AML-193 (cell line): ENCODE measurements around the gene SAMD11.
A peak's percentile ranks its signal among the peaks of the same experiment; 100 is the strongest.

Experiments used
- DNase-seq, 2 experiments: peaks; one replicate each; lab custom pipeline; 2025; lab: John Stamatoyannopoulos, UW

Gene SAMD11

DNA sequence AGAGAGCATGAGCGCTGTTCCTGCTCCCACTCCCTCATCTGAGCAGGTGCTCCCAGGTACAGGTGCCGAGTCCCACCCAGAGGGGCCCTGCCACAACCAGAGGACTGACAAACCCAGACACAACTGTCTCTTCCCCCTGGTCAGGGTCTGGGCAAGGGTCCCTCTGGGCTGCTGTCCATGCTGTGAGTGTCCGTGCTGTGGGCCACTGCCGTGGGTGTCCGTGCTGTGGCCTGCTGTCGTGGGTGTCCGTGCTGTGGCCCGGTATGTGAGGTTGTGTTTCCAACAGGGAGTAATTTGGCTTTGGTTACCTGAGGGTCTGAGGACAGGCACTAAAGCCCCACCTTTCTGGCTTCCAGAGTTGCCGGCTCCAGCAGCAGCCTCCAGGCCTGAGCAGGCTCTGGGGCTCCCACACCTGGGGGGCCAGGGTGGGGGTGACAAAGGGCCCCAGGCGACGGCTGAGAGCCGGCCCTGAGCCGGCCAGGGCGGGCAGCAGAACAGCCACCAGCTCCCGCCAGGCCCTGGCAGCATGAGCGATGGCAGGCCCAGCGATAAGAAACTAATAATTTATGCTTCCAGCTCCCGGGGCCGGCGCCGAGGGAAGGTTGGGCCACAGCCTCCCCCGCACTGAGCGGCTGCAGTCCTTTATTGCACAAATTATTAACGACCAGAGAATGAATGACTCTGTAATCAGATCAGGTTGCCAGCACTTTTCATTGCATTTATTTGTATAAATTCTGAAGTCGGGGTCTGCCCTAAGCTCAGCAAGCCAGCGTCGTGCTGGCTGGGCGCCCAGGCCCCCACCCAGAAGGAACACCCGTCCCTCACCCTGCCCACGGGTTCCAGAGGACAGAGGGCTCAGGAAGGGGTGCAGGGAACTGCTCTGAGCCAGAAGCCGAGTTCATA is 7.3 kb upstream of the SAMD11 start:
- no peak for DNase-seq

DNA sequence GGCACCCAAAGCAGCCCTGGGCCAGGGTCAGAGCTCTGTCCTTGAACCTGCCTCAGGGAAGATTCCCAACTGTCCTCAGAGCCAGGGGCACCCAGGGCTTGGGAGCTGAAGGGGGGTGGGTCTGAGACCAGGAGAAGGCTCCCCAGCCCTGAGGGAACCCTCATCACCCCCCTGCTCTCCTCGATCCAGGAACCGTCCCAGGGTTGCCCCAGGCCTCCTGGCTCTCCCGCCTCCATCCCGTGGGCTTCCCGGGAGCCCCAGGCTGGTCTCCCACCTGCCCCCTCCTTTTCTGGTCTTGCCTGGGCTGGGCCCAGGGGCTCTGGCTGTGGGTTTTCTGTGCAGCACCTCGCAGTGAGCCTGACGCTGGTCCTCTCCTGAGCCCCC is 6.7 kb upstream of the SAMD11 start:
- no peak for DNase-seq

DNA sequence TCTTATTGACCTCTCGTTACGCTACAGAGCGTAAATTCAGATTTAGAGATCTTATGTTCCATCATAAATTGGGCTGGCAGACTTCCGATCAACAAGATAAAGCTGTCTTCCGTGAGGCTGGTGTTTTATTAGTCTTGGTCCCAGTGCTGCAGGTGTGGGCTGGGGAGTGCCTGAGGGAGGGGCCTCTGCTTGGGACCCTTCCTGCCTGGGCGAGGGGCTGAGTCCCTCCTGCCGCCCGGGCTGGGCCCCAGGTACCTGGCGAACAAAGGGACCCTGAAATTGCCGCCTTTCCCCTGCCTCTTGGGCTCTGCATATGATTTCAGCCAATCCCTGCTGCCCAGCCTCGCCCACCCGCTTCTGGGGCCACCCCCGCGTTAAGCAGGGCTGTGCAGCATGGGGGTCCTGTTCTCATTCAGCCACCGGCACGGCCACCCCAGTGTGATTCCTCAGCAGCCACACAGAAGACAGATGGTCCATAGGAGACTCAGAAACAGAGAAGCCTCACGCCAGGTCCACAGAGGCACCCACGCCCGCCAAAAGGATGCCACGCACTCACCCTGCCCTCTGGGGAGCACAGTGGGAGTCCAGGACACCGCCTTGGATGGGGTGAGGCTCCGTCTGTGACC is 6.1 kb upstream of the SAMD11 start:
- no peak for DNase-seq

DNA sequence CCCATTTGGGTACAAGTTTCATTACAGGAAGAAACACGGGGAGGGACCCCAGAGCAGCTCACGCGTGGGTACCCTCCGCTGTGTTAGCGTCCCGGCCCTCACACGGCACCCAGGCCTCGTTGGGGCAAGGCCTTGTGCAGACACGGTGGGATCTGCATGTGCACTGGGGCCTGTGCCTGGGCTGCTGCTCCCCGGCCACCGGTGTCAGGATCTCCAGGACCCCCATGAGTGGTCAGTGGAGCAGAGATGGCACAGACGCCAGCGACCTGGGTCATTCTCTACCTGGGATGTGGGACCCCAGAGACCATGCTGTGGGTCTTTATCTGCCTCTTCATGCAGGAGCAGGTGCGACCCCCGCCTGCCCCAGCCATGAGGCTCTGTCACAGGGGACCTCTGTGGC is 5.4 kb upstream of the SAMD11 start:
- DNase-seq = no peak

DNA sequence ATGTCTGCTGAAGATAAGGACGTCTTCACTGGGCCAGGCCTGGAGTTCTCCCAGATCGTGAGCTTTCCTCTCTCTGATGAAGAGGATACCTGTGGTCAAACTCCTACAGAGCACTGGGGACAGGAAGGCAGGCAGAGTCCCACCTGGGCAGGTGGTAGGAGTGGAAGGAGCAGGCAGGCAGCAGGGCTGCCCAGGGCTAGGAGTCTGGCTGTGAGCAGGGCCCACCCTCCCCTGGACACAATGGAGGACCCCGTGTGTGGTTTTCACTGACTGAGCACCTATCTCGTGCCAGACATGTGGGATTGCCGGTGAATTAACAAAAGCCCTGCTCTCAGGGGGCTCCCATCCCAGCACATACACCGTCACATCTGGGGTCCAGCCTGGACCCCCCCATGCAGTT is 4.9 kb upstream of the SAMD11 start:
- no peak for DNase-seq

DNA sequence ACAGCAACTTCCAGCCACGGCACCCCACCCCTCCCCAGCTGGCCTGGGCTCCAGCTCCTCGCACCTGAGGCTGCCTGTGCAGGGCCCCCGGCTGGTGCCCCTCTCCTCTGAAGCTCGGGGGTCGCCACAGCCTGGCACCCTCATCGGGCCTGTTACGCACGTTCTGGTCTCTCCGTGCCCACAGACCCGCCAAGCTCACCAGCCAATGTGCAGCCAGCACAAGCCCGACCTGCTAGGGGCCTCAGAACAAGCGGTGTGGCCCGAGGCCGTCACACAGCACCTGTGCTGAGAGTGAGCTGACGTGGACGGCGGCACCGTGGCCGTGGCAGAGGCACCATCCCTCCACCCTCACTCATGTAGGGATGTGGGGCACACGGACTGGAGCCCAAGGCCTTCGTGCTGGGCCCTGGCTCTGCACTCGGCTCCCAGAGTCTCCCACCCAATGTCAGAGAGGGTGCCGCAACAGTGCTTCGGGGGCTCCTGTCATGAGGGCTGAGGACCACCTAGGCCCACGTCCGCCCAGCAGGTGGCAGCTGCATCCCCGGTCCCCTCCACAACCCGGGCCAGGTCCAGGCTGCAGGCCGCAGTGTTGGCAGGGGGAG is 4.4 kb upstream of the SAMD11 start:
- no peak for DNase-seq

DNA sequence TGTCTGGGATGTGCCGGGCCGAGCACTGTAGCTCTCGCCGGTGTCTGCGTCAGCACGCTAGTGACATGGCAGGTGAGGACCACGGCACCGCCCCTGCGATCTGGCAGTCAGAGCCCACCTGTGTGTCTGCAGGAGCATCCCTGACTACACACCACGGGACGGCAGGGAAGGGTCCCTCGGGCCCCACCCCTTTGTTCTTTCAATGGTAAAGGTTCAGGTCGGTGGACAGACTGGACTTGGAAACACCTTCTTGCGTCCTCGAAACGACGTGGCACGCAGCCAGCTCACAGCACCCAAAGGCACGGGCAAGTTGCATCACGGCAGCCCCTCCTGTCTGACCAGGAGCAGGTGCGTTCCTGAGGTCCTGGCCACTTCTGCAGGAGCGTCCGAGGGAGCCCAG is 3.7 kb upstream of the SAMD11 start:
- DNase-seq = no peak

DNA sequence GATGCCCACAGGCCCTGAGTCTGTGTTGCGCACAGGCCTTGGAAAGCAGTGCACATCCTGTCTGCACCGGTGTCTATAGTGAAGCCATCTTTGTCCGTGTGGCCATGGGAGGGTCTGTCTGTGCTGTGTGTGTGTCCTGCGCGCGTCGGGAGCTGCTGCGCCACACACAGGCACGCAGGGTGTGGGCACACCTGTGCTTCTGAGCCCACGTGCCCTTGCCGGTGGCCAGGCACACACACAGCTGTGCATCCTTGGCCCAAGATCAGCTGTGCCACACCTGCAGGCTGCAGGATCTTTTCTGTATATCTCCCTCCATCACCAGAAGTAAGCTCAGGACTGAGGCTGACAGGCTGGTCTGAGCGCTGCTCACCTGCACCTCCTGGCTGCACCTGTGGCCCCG is 3.2 kb upstream of the SAMD11 start:
- DNase-seq = no peak

DNA sequence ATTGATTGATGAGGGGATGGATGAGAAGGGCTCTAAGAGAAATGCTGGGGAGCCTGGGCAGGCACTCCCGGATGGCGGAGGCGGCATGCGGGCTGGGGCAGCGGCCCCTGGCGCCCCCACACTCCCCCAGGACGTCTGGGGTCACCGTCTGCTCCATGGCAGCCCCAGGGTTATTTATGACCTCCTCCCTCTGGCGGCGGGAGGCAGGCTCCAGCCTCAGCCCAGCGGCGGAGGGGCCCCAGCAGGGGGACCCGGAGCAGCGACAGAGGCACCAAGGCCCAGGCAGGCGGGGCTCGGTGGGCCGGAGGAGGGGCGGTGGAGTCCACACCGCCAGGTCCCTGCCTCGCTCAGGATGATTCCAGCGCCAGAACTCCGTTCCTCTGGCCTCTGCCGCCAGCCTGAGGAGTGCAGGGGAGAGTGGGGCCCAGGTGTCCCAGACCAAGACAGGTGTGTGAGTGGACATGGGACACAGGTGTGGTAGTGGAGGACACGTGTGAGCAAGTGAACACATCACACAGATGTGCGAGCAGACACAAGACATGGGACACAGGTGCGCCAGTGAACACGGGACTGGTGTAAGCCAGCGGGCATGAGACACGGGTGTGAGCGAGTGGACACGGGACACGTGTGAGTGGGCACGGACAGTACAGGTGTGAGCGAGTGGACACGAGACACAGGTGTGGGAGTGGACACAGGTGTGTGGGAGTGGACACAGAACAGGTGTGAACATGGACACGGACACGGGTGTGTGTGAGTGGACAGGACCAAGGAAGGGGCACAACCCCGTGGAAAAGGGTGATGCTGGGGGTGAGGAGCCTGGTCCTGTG is 2.5 kb upstream of the SAMD11 start:
- peak; percentile 42 to 50 for DNase-seq

DNA sequence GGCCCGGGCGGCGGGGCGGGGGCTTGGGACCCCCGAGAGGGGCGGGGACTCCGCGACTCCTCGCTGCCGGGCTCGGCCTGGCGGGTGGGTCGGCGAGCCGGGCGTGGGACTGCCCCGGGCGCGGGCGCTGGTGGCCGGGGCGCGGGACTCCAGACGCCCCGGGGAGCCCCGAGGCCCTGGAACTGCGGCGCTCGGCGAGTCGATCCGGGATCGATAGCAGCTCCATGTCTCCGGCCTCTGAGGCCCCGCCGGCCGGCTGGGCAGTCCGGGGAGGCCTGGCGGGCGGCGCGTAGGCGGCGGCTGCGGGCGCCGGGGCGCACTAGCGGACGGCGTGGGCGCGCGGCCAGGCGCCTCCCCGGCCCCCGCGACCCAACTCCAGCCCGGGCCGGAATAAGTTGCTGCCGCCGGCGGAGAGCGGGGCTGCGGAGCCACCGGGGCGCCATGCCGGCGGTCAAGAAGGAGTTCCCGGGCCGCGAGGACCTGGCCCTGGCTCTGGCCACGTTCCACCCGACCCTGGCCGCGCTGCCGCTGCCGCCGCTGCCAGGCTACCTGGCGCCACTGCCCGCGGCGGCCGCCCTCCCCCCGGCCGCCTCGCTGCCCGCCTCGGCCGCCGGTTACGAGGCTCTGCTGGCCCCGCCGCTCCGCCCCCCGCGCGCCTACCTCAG is 400 bp downstream of the SAMD11 start:
- DNase-seq = no peak

DNA sequence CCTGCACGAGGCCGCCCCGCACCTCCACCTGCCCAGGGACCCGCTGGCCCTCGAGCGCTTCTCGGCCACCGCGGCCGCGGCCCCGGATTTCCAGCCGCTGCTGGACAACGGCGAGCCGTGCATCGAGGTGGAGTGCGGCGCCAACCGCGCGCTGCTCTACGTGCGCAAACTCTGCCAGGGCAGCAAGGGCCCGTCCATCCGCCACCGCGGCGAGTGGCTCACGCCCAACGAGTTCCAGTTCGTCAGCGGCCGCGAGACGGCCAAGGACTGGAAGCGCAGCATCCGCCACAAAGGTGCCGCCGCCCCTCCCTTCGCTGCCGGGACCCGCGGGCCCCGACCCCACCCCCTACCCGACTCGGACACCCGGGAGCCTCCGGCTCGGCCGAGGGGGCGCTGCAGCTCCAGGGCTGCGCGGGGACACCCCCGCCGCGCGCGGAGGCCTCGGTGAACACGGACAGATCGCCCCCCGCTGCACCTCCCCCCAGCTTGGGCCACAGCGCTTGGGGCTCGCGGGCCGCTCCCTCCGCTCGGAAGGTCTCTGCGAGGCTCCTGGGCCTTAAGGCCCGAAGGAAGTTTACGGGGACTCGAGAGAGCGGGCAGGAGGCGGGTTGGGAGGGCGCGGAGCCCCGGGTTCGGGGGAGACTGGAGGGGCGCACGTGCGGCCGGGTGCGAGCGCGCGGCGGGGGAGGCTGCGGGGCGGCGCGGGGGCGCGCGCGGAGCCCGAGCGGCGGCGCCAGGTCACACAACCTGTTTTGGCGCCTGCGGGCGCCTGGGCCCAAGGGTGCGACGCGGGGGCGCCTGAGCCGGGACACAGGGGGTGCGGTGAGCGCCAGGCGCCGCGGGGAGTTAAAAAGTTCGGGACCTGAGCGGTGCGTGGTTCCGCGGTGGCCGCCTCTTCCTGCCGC is 1.2 kb downstream of the SAMD11 start:
- DNase-seq = no peak

DNA sequence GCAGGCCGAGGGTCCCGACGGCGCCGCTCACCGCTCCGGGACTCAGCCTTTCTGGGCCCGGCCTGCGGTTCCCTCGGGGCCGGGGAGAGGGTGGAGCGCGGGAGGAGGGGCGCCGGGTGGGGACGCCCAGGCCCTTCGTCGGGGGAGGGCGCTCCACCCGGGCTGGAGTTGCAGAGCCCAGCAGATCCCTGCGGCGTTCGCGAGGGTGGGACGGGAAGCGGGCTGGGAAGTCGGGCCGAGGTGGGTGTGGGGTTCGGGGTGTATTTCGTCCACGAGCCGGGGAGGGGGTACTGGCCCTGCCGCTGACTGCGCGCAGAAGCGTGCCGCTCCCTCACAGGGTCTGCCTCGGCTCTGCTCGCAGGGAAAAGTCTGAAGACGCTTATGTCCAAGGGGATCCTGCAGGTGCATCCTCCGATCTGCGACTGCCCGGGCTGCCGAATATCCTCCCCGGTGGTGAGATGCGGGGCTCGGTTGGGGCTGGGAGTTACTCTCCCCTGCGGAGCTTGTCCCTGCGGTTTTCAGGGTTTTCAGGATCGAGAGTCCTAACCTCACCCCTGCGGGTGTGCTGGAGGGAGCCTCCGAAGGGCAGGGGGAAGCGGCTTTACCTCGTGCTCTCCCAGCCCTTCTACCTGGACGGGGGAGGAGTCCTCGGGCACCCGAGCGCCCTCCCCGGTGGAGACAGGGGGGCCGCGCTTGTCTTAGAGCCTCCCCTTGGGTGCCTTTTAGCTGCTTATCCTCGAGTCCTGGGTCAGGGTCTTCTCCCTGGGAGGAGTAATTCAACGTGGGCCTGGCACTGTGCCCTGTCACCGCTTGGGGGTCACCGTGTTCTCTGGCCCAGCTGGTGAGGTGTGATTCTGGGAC is 2.1 kb downstream of the SAMD11 start:
- no peak for DNase-seq

DNA sequence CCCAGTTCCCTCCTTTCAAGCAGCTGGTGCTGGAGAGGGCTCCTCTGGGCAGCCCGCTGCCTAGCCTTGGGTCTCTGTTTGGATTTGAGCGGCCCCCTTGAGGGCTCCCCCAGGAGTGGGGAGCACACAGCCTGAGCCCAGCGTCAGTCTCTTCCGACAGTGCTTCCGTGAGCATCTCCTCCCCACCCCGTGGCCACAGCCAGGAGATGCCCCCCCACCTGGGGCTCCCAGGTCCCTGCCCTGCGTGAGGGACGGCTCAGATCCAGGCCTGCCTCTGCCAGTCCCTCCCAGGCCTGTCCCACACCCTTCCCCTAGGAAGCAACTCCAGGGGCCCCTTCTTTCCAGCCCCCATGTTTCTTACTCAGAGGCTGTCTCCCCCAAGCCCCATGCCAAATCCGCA is 3.5 kb downstream of the SAMD11 start:
- no peak for DNase-seq

DNA sequence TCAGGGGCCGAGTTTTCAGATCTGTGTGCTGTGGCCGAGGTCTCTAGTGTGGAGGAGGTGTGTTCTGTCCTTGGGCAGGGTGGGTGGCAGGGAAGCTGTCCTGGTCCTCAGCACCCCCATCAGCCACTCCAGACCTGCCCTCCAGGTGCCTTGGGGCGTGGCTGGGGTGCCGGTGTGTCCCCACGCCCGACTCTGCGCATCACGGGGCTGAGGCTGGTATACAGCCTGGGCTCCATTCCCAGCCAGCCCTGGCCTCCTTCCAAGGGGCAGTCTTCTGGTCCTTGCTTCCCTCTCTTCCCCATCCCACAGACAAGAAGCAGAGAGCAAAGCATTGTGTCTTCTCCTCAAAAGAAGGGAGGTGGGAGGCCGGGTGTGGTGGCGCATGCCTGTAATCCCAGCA is 4.0 kb downstream of the SAMD11 start:
- DNase-seq = no peak

DNA sequence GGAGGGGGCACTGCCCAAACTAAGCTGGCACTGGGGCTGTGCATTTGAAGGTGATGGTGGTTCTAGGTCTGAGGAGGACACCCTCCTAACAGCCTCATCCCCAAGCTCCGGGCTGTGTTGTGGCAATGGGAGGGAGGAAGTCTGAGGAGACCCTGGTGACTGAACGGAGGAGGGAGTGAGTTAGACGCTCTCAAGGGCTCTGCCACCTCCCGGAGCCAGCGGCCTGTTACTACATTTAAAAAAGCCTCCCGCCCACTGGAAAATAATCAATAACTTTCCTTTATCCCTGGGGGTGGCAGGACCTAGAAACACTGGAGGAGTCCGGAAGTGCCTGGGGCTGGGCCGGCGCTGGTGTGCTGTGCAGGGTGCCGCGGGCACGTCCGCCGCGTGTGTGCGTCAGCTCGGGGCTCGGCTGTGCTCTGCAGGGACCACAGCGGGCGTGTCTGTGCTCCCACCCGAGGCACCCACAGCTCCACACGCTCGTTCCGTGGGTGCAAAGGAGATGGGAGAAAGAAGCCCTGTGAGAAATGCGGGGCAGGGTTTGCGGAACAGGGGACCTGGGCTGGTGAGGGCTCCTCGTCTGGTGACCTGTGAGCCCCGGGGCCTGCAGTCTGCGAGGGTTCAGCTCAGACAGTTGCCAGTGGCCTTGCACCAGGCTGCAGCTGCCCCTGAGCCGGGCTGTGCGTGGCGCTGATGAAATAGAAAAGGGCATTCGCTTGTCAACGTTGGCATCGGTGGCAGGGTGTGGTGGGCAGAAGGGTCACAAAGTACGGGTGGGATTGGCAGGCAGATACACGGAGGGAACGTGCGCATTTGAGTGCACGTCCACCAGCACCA is 5.3 kb downstream of the SAMD11 start:
- no peak for DNase-seq

DNA sequence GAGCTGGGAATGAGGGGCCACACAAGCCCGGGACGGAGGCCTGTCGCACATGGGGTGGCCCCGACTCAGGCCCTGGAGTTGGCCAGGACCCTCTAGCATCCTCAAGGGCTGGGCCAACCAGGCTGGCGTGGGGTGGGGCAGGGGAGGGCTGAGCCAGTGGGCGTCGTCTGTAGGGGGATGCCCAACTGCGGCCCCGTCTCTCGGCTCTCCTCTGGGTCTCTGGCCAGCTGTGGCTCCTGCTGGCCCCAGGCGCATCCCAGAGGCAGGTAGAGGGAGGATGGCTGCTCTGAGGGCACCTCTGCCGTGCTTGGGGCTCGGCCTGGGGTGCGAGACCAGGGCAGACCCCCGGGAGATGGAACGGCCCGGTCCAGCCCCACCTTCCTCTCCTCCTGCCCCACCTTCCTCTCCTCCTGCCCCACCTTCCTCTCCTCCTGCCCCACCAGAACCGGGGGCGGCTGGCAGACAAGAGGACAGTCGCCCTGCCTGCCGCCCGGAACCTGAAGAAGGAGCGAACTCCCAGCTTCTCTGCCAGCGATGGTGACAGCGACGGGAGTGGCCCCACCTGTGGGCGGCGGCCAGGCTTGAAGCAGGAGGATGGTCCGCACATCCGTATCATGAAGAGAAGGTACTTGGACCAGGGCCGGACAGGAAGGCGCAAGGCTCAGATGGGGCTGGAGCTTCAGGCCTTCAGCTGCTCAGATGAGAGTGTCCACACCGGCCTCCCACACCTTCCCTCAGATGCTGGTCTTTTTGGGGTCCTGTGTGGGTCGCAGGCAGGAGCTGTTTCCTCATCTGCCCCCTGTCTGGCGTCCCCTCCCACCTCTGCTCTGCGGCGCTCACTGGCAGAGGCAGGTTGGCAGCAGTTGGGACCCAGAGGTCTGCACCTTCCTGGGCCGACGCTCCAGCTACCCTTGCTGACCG is 6.2 kb downstream of the SAMD11 start:
- DNase-seq = no peak

DNA sequence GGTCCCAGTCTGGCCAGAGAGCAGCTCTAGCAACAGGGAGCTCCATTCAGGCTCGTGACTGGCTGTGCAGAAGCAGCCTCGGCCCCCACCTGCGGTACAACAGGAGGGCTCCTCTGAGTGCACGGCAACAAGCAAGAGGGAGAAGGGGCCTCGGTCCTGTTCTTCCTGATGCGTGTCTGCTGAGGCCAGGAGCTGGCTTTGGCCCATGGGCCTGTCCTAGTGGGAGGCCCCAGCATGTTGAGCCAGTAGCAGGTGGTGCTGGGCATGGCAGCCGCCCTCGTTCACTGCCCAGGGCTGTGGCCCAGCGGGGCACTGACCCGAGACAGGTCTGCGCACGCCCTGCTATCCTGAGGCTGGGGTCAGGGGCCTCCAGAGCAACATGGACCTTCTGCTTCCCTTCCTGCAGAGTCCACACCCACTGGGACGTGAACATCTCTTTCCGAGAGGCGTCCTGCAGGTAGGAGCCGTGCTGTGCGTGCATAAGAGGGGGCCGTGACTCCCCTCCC is 7.0 kb downstream of the SAMD11 start:
- no peak for DNase-seq
